GM19193 (cell line): ENCODE results near the gene MFGE8.

Experiments
- POLR2A ChIP-seq: IDR thresholded peaks from 4 replicates; pipeline ENCODE4 v1.6.1; 2011; ENCODE audit not compliant: insufficient read depth, insufficient read length; ENCODE audit errors: extremely low read depth

Gene MFGE8

DNA sequence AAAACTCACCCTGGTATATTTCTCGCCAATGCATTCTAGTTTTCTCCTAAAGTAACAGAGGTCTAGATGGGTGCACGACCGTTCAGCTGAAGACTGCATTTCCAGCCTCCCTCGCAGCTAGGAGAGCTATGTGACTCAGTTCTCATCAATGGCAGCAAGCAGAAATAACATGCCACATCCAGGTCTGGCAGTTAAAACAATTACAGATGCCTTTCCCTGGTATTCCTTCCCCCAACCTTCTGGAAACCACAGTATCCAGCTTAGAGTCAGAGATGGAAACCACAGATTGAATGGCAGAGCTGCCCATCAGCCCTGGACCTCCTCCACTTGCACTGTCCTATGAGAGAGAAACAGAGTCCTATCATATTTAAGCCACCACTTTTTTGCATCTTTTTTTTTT is 22.7 kb downstream of the MFGE8 start:
- no peak for TF ChIP-seq POLR2A

DNA sequence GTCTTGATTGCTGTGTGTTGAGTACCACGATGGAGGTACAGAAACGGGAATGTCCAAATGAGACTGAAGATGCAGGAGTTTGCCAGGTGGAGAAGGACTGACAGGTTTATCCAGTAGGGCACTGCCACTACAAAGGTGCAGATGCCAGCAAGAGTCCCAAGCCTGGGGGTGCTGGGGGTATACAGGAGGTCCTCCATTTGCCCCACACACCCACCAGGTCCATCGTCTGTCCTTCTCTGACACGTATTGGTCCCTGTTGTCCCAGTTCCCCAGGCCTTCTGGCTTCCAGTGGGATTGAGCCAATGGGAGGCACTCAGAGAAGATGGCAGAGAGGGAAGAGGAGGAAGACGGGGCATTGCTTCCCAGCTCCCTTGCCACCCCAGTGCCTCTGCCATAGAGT is 24.5 kb downstream of the MFGE8 start:
- no peak for TF ChIP-seq POLR2A

DNA sequence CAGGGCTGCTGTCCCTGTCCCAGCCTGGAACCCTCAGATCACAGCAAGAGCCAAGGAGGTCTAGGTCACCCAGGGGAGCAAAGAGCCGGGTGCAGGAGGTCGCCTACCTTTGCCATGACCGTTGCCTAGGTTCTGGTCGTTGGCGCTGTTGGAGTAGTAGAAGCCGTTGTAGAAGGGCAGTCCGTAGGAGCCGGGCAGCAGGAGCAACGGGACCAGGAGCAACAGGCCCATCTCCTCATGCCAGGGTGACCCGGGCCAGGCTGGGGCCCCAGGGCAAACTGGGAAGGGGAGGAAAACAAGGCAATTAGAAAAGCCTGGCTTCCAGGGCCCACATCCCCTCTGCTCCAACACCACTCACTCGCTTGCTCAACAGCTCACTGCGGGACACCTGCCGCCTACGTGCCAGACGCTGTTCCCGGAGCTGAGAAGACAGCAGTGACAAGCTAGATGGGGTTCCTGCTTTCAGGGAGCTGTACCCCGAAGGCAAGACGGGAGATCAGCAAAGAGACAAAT is 26.1 kb downstream of the MFGE8 start:
- no peak for TF ChIP-seq POLR2A

DNA sequence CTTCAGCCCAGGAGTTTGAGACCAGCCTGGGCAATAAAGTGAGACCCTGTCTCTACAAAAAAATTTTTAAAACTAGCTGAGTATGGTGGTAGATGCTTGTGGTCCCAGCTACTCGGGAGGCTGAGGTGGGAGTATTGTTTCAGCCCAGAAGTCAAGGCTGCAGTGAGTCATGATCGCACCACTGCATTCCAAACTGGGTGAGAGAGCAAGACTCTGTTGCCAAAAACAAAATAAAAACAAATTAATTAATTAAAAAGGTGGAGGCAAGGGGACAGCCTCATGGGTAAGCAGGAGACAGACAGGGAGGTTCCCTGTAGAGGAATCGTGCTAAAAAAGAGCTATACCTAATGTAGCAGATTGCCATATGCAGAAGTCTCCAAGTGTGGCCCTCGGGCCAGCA is 30.4 kb downstream of the MFGE8 start:
- no peak for TF ChIP-seq POLR2A

DNA sequence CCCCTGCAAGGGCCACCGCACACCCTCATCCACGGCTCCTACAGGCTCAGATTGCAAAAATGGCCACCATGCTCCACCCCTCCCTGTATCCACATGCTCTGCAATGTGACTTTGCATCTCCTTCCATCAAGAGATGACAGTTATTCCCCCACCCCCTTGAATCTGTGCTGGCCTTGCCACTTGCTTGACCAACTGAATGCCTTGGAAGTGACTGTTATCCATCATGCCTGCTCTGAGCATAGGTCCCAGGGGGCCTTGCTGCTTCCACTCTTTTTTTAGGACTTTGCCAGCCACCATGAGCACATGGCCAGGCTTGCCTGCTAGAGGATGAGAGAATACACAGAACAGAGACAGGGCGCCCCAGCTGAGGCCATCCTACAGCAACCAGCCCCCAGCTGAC is 31.4 kb downstream of the MFGE8 start:
- no peak for TF ChIP-seq POLR2A

DNA sequence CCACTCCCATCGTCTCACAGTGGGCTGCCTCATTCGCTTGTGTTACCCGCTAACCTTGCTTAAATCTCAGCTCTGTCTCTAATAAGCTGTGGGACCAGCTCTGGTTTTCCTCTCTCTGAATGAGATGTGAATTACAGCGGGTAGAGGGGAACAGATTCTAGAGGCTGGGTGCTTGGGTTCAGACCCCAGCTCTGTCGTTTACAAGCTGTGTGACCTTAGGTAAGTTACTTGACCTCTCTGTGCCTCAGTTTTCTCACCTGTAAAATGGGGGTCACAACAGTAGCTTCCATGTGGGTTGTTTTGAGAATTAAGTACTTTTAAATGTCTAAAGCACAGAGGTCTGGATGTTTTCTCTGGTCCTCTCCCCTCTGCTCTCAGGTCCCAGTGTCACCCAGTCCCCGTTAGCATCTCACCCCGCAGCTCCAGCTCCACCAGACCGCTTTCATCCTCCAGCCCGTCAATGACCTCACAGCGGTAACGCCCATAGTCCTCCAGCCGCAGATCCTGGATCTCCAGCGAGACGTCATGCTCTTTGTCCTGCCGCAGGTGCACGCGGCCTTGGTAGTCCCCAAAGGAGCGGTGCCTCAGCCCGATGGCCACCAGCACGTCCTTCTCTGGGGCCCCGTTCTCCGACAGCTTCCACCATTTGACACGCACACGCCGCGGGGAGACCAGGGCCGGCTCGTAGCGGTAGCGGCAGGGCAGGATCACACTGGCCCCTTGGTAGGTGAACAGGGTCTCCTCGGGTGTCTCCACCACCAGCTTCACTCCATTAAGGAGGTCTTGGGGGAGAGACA is 32.0 kb downstream of the MFGE8 start:
- TF ChIP-seq POLR2A: no peak

DNA sequence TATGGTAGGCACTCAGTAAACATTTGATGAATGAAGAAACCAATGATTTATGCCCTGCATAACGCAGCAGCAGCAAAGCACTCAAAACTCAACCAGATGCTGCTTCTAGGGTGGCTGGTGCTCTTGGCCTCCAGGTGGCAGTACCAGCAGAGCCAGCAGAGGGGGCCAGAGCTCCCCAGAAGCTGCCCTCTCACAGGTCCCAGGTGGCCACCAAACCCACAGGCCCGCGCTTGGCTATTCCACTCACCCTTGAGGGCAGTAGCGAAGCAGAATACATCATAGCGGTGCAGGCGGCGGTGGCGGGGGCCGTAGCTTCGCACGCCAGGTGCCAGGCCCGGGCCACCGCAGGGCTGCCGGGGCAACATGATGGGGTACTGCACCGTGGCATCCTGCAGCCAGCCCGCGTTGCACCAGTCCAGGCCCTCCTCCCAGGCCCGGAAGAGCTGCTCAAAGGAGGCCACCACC is 34.4 kb downstream of the MFGE8 start:
- no peak for TF ChIP-seq POLR2A

DNA sequence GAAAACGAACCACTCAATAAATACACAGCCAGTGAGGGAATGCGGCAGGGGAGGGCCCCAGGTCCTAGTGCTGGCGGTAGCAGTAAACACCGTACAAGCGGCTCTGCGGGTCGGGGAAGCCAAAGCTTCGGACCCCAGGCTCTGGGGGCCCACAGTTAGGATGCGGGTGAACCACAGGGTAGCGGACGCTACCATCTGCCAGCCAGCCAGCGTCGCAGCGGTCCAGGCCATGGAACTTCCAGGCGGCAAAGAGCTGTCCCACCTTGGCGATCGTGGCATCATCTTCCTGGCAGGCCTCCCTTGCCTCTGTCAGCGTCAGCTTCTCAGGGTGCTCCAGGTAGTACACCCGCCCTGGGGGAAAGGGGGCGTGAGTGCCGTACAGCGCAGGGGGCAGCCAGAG is 35.3 kb downstream of the MFGE8 start:
- no peak for TF ChIP-seq POLR2A

DNA sequence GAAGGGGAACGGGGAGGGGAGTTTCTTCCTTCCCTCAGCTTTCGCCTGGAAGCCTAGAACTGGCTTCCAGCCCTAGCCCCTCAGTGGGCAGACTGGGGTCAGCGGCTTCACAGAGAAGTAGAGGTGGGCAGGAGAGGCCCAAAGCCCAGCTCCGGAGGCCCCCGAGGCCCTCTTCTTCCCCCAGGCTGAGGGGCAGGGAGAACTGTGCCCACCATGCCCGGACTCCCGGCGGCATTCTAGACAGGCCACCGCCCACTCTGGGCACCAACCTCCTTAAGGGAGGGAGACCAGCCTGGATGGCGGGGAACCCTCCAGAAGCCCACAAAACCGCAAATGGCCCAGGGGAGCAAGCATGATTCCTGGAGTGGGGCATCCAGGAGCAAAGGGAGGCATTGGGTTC is 35.8 kb downstream of the MFGE8 start:
- no peak for TF ChIP-seq POLR2A

DNA sequence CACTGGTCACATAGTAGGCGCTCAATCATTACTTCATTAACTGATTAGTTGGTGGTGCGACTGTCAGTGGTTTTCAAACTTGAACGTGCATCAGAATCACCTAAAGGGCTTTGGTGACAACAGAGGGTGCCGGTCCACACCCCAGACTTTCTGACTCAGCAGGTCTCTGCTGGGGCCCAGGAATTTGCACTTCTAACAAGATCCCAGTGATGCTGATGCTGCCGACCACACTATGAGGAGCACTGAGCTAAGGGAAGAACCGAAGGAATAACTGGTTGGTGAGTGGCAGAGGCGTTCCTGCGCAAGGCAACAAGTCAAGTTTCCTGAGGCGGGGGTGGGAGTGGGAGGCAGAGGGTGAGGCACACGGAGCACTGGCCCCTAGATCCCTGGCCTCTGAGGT is 36.6 kb downstream of the MFGE8 start:
- TF ChIP-seq POLR2A: no peak

DNA sequence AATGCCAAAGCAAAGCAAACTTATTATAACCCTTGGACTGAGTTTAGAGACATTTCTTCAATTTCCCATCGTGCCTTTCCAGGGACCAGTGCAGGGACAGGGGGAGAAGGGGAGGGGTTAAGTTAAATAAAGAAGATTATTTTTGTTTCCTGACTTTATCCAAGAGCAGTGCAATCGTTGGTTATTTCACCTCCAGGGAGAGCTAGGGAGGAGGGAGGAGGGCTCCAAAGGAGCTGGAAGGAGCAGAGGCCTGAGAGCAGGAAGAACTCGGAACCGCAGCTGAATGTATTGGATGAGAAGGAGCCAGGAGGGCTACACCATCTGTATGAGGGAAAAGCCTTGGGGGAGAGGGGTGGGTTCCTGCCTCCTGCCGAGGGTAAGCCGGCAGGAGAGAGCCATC is 38.5 kb downstream of the MFGE8 start:
- no peak for TF ChIP-seq POLR2A

DNA sequence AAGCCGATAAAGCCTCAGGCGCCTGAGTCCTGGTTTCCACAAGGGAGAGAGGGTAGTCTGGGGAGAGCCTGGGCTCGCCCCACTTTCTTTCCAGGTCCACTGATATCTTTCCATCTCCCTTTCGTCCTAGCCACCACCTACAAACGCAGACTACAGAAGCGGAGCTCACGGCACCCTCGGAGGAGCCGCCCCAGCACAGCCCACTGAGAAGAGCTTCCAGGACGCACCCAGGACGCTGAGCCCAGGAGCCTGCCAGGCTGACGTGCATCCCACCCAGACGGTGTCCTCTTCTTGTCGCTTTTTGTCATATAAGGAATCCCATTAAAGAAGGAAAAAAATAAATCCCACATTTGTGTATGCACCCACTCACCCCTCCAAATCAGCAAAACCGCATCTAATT is 38.9 kb downstream of the MFGE8 start:
- TF ChIP-seq POLR2A: no peak

DNA sequence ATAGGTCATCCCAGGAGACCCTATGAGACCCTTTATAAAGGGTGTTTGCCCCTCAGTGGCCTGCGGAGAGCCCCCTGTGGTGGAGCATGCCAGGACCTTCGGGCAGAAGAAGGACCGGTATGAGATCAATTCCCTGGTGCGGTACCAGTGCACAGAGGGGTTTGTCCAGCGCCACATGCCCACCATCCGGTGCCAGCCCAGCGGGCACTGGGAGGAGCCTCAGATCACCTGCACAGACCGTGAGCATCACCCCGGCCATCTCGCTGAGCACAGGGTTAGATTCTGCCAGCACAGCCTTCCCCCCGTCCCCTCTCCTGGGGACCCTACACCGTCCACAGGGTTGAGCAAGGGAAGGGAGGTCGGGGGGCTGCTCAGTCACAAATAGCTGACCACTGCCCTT is 39.4 kb downstream of the MFGE8 start:
- no peak for TF ChIP-seq POLR2A

DNA sequence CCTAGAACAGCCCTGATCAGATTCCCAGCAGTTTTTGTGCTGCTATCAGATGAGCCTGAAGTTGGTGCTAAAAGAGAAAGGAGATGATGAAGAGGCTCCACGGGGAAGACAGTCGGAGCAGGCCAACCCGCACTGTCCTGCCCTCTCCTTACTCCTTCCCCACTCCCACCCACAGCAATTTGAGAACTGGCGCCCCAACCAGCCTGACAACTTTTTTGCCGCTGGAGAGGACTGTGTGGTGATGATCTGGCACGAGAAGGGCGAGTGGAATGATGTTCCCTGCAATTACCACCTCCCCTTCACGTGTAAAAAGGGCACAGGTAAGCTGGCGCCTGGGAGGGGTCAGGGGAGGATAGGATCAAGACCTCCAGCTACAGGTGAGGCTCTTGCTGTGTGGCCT is 40.5 kb downstream of the MFGE8 start:
- TF ChIP-seq POLR2A: no peak

DNA sequence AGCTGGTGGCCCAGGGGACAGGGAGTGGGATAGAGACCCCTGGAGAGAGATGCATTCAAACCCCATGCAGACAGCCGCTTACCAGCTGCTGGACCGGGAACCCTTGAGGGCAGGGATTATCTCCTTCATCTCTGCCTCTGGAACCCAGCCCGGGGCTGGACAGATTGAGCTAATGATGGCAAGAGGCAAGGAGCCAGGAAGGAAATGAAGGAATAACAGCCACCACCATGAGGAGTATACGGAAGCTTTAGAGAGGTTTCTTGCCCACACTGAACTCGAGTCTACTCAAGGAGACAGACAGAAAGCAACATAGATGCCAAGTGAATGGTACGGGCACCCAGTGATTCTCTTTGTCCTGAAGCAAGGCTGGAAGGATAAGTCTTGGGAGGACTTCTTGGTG is 41.1 kb downstream of the MFGE8 start:
- TF ChIP-seq POLR2A: no peak

DNA sequence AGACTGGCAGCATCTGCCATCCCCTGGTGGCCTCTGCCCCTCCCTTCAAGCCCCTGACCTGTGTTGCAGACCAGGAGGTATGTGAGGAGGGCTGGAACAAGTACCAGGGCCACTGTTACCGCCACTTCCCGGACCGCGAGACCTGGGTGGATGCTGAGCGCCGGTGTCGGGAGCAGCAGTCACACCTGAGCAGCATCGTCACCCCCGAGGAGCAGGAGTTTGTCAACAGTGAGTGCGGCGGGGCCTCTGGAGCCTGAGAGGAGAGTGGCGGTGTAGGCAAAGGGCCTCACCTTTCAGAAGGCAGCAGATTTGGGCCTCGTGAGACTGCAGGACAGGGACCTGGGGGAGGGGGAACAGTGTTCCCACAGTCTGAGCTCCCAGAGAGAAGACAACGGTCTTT is 41.9 kb downstream of the MFGE8 start:
- no peak for TF ChIP-seq POLR2A
